GM19397 (cell line): ENCODE results near the gene ABCC6.
"Not testable (repeated sequence)": the region's sequence is repeated elsewhere in the genome, so short reads cannot be mapped to it uniquely, and the experiment has no call there.

Experiments used
- ATAC-seq: cut with Tn5 transposase; IDR thresholded peaks from one replicate; pipeline ENCODE4 v1.9.1; 2021; ENCODE audit warnings: mild to moderate bottlenecking, moderate library complexity; ENCODE audit not compliant: unreplicated experiment

ABCC6 gene

DNA sequence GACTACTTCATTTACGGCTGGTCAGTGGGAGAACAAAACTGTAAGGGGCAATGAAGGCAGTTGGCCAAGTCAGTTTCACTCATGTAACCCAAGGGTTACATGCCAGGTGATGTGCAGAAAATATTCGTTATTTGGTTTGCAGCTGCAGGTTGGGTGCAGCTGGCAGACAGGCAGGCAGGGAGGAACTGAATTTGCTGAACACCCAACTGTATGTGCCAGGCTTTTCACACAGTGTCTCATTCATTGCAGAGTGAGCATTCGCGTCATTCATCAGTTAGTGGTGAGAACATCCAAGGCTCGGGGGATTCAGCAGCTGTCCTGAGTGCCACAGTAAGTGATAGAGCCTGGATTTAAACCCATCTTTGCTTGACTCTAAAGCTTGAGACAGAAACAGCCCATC is 59.7 kb downstream of the ABCC6 start:
- no peak for ATAC-seq

DNA sequence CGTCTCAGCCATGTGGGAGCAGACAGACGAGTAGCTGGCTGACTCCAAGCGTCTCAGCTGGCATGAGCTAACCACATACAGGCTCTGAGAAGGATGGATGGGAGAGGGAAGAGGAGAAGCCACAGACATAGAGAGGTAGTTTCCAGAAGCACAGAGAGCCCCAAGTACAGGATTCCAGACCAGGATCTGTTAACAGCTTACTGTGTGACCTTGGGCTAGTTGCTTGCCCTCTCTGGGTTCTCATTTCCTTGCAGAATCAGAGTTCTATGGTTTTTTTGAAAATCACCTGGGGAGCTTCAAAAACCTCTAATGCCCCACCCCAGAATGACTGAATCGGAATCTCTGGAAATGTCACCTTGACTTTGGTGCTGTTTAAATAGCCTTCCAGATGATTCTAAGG is 60.2 kb downstream of the ABCC6 start:
- ATAC-seq, result no peak

DNA sequence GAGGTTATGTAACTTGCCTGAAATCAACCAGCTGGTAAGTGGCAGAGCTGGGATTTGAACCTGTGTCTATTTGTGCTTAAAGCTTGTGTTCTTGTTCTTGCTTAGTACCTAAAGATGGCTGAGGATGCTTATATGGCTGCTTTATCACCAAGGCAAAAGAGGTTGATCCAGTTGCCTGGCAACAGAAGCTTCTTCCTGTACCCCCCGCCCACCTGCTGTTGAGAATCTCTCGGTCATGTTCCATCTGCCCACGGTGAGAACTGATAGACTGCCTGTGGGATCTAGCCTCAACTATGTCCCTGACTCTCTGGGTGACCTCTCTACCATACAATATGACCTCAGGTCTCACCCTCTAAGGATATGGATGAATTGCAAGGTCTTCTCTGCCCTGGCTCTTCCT is 60.7 kb downstream of the ABCC6 start:
- ATAC-seq, result no peak

DNA sequence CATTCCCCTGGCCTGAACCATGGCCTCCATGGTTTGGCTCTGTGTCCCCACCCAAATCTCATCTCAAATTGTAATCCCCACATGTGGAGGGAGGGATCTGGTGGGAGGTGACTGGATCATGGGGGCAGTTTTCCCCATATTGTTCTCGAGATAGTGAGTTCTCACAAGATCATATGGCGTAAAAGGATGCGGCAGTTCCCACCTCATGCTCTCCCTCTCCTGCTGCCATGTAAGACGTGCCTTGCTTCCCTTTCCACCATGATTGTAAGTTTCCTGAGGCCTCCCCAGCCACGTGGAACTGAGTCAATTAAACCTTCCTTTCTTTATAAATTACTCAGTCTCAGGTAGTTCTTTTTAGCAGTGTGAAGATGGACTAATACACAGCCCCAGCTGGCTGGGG is 61.5 kb downstream of the ABCC6 start:
- ATAC-seq, result not testable (repeated sequence)

DNA sequence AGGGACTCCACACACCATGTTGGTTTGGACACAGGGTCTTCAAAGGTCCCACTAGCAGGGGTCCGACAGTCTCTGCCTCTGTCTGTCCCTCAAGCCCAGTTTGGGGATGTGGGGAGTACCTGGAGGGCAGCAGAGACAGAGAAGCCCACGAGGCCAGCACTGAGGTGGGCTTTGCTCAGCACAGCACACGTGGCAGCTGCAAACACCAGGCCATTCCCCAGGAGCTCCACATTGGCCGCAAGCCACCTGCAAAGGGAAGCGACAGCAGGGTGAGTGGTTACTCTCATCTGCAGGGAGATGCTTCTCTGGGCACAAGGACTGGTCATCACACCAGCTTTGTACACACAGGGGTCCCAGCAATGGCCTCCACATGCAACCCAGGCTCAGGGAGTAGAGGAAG is 62.0 kb downstream of the ABCC6 start:
- ATAC-seq, result no peak

DNA sequence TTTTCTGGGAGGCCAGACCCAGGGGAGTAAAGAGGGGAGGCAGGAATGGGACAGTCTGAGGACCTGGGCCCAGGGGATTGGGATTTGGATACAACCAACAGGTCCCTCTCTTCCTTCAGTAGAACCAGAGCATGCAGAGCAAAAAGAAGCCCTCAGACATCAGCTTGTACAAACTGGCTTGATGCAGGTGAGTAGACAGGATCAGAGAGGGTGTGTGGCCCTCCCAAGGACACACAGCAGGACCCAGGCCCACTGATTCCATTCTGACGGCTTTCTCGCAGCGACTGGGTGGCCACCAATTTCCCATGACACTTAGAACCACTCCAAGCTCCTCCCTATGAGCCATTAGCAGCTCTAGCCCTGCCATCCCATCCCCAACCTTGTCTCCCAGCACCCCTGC is 63.6 kb downstream of the ABCC6 start:
- no peak for ATAC-seq

DNA sequence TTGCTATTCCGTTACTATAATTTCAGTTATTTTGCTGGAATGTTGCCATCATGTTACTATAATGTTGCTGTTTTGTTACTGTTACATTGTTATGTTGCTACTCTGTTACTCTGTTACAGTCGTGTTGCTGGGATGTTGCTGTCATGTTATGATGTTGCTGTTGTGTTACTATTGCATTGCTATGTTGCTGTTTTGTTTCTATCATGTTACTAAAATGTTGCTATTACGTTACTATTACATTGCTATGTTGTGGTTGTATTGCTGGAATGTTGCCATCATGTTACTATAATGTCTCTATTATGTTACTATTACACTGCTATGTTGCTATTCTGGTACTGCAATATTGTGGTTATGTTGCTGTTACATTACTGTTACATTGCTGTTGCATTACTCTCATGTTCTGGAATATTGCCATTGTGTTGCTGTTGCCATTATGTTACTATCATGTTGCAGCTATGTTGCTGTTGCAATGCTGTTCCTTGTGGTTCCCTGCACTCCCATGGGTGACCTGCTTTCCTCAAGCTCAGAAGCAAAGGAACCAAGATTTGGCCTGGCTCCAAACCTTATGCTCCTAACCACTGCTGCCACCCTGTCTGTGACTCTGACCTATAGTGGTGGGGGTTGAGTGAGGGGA is 64.4 kb downstream of the ABCC6 start:
- no peak for ATAC-seq

DNA sequence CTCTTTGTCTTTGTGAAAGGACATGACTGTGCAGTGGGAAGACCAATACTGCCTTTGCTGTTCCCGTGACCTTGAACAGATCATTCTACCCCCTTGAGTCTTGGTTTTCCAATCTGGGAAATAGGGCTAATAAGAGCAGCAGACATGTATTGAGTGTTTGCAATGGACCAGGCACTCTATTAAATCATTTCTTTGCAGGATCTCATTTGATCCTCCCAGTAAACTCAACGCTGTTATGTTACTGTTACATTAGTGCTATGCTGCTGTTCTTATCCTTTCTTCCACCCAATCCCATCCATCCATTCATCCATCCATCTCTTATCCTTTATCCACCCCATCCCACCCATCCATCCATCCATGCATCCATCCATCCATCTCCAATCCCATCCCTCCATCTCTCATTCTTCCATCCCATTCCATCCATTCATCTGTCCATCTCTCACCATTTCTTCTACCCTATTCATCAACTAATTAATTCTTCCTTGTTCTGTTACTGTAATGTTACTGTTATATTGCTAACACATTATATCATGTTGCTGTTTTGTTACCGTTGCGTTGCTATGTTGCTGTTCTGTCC is 65.1 kb downstream of the ABCC6 start:
- no peak for ATAC-seq

DNA sequence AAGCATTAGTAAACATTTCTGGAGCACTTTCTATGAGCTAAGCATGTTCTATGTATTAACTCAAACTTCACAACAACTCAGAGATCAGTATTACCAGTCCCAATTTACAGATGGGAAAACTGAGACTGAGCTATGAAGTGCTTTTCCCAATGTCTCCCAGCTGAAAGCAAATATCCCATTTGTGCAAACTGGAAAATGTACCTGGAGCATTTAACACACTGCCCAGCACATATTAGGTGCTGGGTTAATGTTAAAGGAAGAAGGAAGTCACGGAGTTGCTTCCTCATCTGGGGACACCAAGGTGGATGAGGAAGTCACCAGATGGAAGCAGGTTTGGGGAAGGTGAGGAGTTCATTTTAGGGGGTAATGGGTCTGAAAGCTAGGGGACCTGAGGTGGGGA is 66.1 kb downstream of the ABCC6 start:
- no peak for ATAC-seq

DNA sequence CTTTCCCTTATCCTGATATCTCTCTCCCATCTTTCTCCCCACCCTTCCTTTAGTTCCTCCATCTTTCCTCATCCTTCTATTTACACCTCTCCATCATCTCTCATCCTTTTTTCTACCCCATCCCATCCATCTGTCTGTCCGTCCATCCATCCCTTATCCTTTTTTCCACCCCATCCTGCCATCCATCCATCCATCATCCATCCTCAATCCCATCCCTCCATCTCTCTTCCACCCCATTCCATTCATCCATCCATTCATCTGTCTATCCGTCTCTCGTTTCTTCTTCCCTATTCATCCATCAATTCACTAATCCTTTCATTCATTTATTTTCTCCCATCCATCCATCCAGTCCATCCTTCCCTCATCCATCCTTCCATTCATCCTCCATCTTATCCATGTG is 68.1 kb downstream of the ABCC6 start:
- ATAC-seq, result no peak

DNA sequence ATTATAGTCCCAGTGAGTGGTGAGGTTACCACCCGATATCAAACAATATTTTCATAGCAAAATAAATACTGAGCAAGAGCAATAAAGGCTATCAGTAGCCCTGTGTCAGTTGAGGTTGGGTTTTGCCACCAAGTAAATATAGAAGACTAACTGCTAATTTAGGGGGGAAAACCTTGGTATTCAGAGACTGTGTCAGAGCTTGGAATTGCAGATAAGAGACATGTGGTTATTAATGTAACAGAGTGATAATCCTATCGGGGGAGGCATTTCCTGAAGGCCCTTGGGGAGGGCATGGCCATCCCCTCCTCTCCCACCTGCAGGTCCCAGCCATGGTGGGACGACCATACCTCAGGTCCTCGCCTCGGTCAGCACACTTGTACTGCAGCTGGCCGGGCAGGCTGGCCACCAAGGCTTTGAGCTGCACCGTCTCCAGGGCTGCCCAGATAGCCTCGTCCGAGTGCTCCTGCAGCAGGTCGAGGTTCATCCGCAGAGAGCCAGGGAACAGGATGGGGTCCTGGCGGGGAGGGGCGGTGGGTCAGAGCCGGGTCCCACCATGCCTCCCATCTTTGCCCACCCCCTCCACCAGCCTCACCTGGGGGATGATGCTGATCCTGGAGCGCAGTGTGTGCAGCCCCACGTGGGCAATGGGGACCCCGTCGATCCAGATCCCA is 68.9 kb downstream of the ABCC6 start:
- no peak for ATAC-seq

DNA sequence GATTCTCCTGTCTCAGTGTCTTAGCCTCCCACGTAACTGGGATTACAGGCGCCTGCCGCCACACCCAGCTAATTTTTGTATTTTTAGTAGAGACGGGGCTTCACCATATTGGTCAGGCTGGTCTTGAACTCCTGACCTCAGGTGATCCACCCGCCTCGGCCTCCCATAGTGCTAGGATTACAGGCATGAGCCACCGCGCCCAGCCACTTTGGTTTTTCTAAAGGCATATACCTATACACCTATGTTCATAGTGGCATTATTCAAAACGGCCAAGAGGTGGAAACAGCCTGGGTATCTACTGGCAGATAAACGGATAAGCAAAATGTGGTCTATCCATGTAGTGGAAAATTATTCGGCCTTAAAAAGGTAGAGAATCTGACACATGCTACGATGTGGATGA is 70.3 kb downstream of the ABCC6 start:
- not testable (repeated sequence) for ATAC-seq

DNA sequence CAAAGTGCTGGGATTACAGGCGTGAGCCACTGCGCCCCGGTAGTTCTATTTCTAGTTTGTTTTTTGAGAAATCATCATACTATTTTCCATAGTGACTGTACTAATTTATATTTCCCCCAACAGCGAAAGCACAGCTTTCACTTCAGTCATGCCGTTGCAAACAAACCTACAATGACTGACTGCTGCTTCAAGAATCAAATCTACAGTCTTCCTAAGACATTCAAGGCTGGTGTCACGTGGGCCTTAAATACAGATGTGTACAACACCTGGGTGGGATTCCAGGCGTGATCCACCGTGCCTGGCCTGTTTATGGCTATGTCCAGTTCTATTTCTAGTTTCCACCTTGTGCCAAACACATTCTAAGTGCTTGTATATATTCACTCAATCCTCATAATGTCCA is 72.0 kb downstream of the ABCC6 start:
- no peak for ATAC-seq

DNA sequence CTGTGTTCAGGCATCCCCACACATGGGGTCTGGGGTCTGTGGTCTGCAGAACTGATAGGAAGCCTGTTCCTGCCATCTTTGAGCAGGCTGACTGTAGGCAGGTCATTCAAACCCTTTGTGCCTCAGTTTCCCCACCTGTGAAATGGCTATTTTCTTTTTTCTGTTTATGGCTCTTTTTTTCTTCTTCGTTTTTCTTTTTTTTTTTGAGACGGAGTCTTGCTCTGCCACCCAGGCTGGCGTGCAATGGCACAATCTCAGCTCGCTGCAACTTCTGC is 72.5 kb downstream of the ABCC6 start:
- no peak for ATAC-seq

DNA sequence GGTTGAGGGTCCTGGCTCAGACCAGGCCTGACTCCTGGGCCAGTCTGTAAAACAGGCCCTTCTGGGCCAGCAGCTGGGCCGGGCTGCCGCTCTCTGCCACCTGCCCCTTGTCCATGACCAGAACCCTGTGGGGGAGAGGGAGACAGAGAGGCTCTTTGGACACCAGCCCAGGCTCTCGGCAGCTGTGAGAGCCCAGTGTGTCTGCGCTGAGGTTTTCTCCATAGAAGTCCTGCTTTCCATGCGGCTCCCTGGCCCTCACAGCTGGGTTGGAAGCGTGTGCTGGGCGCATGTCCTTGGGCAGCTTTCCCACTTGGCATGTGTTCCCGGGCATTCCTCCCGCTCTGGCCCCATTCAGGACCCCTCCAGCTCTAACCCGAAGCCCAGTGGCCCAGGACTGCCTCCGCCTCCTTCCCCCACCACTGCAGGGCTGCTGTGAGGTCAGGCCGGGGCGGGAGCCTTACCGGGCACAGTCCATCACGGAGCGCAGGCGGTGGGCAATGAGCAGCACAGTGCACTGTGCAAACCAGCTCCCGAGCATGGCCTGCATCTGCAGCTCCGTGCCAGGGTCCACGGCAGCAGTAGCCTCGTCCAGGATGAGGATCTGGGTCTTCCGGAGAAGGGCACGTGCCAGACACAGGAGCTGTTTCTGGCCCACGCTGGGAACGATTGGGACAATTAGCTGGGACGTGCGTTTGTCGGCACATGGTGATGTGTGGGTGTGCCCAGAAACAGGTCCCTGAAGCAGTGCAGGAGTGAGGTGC is 73.0 kb downstream of the ABCC6 start:
- ATAC-seq, result no peak

DNA sequence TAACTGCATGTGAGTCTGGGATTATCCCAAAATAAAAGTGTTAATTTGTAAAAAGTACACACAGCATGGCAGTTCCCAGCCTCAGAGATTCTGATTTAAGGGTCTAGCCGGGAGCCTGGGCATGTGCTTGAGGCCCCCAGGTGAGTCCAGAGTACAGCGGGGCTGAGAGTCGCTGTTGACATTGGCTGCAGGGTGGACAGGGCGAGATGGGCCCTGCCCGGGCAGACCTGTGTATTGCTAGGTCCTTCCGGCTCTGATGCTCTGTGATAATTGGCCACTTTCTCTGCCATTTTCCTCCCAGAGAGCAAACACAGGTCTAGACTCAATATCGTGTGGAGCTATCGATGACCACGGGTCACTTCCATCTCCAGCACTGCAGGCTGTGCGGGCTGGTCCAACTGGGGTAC is 73.6 kb downstream of the ABCC6 start:
- ATAC-seq, result no peak

DNA sequence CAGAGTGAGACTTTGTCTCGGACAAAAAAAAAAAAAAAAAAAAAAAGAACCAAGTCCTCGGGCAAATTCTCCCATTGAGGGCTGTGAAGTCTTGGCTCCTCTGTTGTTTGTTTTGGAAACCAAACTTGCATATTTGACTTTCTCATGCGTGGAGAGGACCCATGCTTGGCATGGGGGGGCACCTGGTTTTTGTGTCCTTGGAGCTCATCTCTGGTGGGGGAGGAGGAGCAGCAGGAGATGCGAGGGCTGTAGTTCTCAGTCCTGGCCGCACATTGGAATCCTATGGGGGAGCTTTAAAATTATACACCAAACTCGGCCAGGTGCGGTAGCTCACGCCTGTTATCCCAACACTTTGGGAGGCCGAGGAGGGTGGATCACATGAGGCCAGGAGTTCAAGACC is 74.5 kb downstream of the ABCC6 start:
- no peak for ATAC-seq

DNA sequence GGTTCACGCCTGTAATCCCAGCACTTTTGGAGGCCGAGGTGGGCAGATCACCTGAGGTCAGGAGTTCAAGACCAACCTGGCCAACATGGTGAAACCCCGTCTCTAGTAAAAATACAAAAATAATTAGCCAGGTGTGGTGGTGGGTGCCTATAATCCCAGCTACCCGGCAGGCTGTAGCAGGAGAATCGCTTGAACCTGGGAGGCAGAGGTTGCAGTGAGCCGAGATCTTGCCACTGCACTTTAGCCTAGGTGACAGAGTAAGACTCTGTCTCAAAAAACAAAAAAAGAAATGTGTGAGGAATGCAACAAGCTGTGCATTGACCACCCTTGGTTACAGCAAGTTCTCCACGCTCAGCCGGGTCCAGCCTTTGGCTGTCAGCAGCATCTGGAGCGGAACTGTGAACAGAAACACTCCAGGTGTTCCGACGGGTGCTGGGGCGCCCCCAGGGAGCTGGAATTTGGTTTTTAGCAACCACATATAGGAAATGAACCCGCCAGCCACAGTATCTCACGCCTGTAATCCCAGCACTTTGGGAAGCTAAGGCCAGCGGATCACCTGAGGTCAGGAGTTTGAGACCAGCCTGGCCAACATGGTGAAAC is 75.2 kb downstream of the ABCC6 start:
- ATAC-seq, result not testable (repeated sequence)

DNA sequence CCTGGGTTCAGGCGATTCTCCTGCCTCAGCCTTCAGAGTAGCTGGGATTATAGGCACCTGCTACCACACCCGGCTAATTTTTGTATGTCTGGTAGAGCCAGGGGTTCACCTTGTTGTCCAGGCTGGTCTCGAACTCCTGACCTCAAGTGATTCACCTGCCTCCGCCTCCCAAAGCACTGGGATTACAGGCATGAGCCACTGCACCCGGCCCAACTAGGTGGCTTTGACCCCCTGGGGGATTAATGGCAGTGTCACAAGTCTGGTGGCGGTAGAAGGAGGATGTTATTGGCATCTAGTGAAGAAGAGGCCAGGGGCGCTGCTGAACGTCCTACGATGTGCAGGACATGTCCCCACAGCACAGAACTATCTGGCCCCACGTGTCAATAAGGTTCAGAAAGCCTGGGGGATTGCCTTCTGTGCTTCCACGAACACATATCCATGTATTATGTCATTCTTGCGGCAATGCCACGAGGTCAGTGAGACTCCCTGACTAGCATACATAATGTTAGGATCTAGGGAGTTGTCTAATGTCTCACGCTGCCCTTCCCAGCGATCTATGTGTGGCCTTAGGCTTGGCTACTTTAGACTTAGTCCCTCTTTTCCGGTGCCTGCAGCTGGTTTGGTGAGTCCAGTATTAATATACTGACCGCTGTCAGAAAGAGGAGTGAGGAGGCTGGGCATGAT is 75.8 kb downstream of the ABCC6 start:
- no peak for ATAC-seq

DNA sequence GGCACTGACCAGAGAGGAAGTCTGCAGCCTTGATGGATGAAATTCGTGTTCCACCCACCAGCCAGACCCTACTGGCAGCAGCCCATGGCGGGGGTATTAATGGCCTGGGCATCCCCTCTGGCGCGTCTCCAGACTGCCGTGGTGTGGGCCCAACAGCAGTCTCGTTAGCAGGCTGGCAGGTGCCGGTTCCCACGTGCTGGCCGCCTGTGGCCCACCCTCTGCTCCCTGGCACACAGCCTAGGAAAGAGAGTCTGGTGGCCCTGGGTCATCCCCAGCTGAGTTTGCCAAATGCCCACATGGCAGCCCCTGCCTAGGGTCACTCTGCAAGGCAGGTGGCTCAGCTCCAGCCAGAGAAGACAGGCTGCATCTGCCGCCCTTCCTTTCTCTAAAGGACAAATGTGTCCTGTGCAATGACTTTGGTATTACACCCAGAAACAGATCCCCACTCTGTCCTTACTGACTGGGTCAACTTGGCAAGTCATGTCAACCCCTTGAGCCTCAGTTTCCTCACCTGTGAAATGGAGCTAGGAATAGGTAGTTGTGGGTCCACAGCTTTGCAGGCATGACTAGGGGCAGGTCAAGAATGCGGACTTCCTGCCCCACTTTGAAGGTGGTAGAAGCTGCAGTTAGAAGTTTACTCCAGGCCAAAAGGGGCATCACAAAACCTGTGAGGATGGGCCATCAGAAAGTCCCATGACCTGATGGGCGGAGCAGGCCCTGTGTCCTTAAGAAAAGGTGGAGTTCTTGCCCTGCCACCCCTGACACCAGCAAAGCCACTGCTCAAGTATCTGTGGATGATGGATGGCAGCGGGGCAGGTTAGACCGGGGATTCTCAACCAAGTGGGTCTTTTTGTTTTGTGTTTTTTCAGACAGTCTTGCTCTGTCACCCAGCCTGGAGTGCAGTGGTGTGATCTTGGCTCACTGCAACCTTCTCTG is 76.6 kb downstream of the ABCC6 start:
- ATAC-seq, result no peak
